HEK293 (cell line): Measurements from ENCODE around the gene TIMM17B.

Experiments
- CTCF ChIA-PET: fragments of 350-600 bp; formaldehyde crosslinking; extraction: SDS; loops from one replicate; lab custom pipeline; 2021; ENCODE audit warnings: antibody characterized with exemption; lab: Yijun Ruan, JAX
- POLR2A ChIA-PET: fragments of 300-600 bp; formaldehyde crosslinking; extraction: SDS; loops from one replicate; lab custom pipeline; 2020; ENCODE audit warnings: antibody characterized with exemption, inconsistent platforms; lab: Yijun Ruan, JAX
- H3K27ac ChIP-seq: fragments of 200-500 bp; sonication (Bioruptor generic); 2 replicates; pipeline ENCODE4 v1.5.1; 2014; ENCODE audit warnings: low read depth, low read length, control low read depth, inconsistent platforms; ENCODE audit errors: extremely low read depth
- H3K36me3 ChIP-seq, 2 experiments: fragments of 200-500 bp in 1 of 2; sonication (Bioruptor generic) in 1 of 2; 1 replicate in 1 of 2; 2 replicates in 1 of 2; pipeline ENCODE4 v1.5.1; 2014 to 2017; ENCODE audit warnings: inconsistent platforms in 2 of 2, low read length in 2 of 2; ENCODE audit not compliant: control insufficient read depth in 2 of 2, insufficient read depth in 1 of 2
- H3K4me1 ChIP-seq: fragments of 200-500 bp; sonication (Bioruptor generic); 2 replicates; pipeline ENCODE4 v1.5.1; 2014; ENCODE audit warnings: mild to moderate bottlenecking, low read length, inconsistent platforms; ENCODE audit not compliant: control insufficient read depth, insufficient read depth
- H3K4me3 ChIP-seq: 2 replicates; pipeline ENCODE4 v1.5.1; 2011; ENCODE audit warnings: low read depth, mild to moderate bottlenecking, control low read depth, low read length, moderate library complexity
- H3K9me3 ChIP-seq: fragments of 200-500 bp; sonication (Bioruptor generic); 2 replicates; pipeline ENCODE4 v1.5.1; 2014; ENCODE audit warnings: low read depth, low read length, inconsistent platforms; ENCODE audit not compliant: control insufficient read depth, insufficient read depth
- GLIS1 ChIP-seq: fragments of 450-650 bp; formaldehyde crosslinking; IDR thresholded peaks from 2 replicates; pipeline ENCODE4 v1.5.1; 2016; ENCODE audit warnings: missing biosample characterization, missing genetic modification characterization
- HOXC10 ChIP-seq: sonication (generic); formaldehyde crosslinking; IDR thresholded peaks from 2 replicates; pipeline ENCODE4 v1.8.1; 2023; ENCODE audit warnings: mild to moderate bottlenecking, missing genetic modification reagents
- KLF7 ChIP-seq: fragments of 450-650 bp; formaldehyde crosslinking; IDR thresholded peaks from 2 replicates; pipeline ENCODE4 v1.5.1; 2016; ENCODE audit warnings: missing biosample characterization, missing genetic modification characterization, borderline replicate concordance
- MYNN ChIP-seq: fragments of 450-650 bp; formaldehyde crosslinking; IDR thresholded peaks from 2 replicates; pipeline ENCODE4 v1.5.1; 2016; ENCODE audit warnings: missing biosample characterization, missing genetic modification characterization, borderline replicate concordance
- SP3 ChIP-seq: fragments of 450-650 bp; formaldehyde crosslinking; IDR thresholded peaks from 2 replicates; pipeline ENCODE4 v1.5.1; 2016; ENCODE audit warnings: missing biosample characterization, missing genetic modification characterization
- TRIM28 ChIP-seq: IDR thresholded peaks from 2 replicates; pipeline ENCODE4 v1.6.1; 2011; ENCODE audit warnings: low read length, control low read depth, borderline replicate concordance
- ZBTB20 ChIP-seq: fragments of 450-650 bp; formaldehyde crosslinking; IDR thresholded peaks from 2 replicates; pipeline ENCODE4 v1.5.1; 2016; ENCODE audit warnings: missing biosample characterization, missing genetic modification characterization
- ZIC2 ChIP-seq: fragments of 450-650 bp; formaldehyde crosslinking; IDR thresholded peaks from 2 replicates; pipeline ENCODE4 v1.5.1; 2016; ENCODE audit warnings: missing biosample characterization, missing genetic modification characterization
- ZNF18 ChIP-seq: fragments of 450-650 bp; formaldehyde crosslinking; IDR thresholded peaks from 2 replicates; pipeline ENCODE4 v1.5.1; 2016; ENCODE audit warnings: missing biosample characterization, missing genetic modification characterization
- ZNF239 ChIP-seq: fragments of 450-650 bp; formaldehyde crosslinking; IDR thresholded peaks from 2 replicates; pipeline ENCODE4 v1.5.1; 2016; ENCODE audit warnings: missing biosample characterization, missing genetic modification characterization
- ZNF302 ChIP-seq: fragments of 450-650 bp; formaldehyde crosslinking; IDR thresholded peaks from 2 replicates; pipeline ENCODE4 v1.5.1; 2016; ENCODE audit warnings: missing biosample characterization, missing genetic modification characterization, low read depth
- ZNF391 ChIP-seq: fragments of 450-650 bp; formaldehyde crosslinking; IDR thresholded peaks from 2 replicates; pipeline ENCODE4 v1.5.1; 2016; ENCODE audit warnings: low read depth, missing biosample characterization, missing genetic modification characterization, borderline replicate concordance
- ZNF561 ChIP-seq: fragments of 450-650 bp; IDR thresholded peaks from 2 replicates; pipeline ENCODE4 v1.5.1; 2018; ENCODE audit warnings: missing biosample characterization, missing genetic modification characterization, borderline replicate concordance
- ZNF600 ChIP-seq: fragments of 450-650 bp; formaldehyde crosslinking; IDR thresholded peaks from 2 replicates; pipeline ENCODE4 v1.5.1; 2016; ENCODE audit warnings: missing biosample characterization, missing genetic modification characterization
- ZNF621 ChIP-seq: fragments of 450-650 bp; formaldehyde crosslinking; IDR thresholded peaks from 2 replicates; pipeline ENCODE4 v1.5.1; 2017; ENCODE audit warnings: missing biosample characterization, missing genetic modification characterization
- ZNF623 ChIP-seq: fragments of 450-650 bp; formaldehyde crosslinking; IDR thresholded peaks from 2 replicates; pipeline ENCODE4 v1.5.1; 2016; ENCODE audit warnings: missing biosample characterization, missing genetic modification characterization
- ZNF701 ChIP-seq: fragments of 450-650 bp; formaldehyde crosslinking; IDR thresholded peaks from 2 replicates; pipeline ENCODE4 v1.5.1; 2016; ENCODE audit warnings: missing biosample characterization, missing genetic modification characterization
- ZNF768 ChIP-seq: fragments of 450-650 bp; formaldehyde crosslinking; IDR thresholded peaks from 2 replicates; pipeline ENCODE4 v1.5.1; 2018; ENCODE audit warnings: missing biosample characterization, mild to moderate bottlenecking, missing genetic modification characterization

Gene TIMM17B

GRCh38 chrX:48923771-48924170, 26.2 kb upstream of the TIMM17B start (continued):
- TF ChIP-seq ZNF18 (tag by site-specific recombination): no peak

GRCh38 chrX:48920718-48921104, 23.1 kb upstream of the TIMM17B start:
- Histone ChIP-seq H3K4me1 (0 out of 2 replicates have a peak, but pooled peaks cover 3% of the 10 kb centered on the region), H3K9me3 (no peaks in the 10 kb centered on the region), H3K27ac (no peak overlapping the region), H3K36me3 (peaks cover 8 to 45% of the 10 kb centered on the region in 2 experiments; a peak in 2 of 3 replicates), H3K4me3 (no peak overlapping the region)
- TF ChIP-seq HOXC10 (CRISPR knock-in tag) (no peak), ZNF18 (tag by site-specific recombination) (no peak), ZBTB20 (no peak), ZNF561 (tag by site-specific recombination) (no peak), ZNF391 (tag by site-specific recombination) (no peak), ZNF623 (tag by site-specific recombination) (no peak), TRIM28 (no peak), ZIC2 (no peak), ZNF621 (no peak), MYNN (no peak), ZNF239 (tag by site-specific recombination) (no peak), SP3 (tag by site-specific recombination) (no peak), KLF7 (tag by site-specific recombination) (no peak), ZNF701 (tag by site-specific recombination) (no peak), GLIS1 (tag by site-specific recombination) (no peak), ZNF302 (tag by site-specific recombination) (no peak)
- ChIA-PET CTCF (no interaction called here), POLR2A (no interaction called here)

- ChIA-PET CTCF (interaction anchor here (1.1 kb wide), 1 partner anchor 53 kb away, joined by 3 read pairs; no protein-coding TSS in a partner anchor), POLR2A (no interaction called here)
- Histone ChIP-seq H3K27ac (no peak overlapping the region), H3K9me3 (no peaks in the 10 kb centered on the region), H3K4me1 (0 out of 2 replicates have a peak, but pooled peaks cover 3% of the 10 kb centered on the region), H3K36me3 (peaks cover 8 to 46% of the 10 kb centered on the region in 2 experiments; a peak in 2 of 3 replicates), H3K4me3 (no peak overlapping the region)
- TF ChIP-seq ZNF600 (tag by site-specific recombination): 0 out of 2 replicates have a peak, but pooled peaks have one; percentile 27
- no peak for TF ChIP-seq ZNF768 (tag by site-specific recombination)
Measured at GRCh38 chrX:48919947-48920717, 22.6 kb upstream of the TIMM17B start.
